OCI-LY3 (cell line): ENCODE results near the gene ITPR1.

Experiments used
- CTCF ChIP-seq: fragments of 200-600, 300-600 bp; sonication (generic); IDR thresholded peaks from 2 replicates; pipeline ENCODE4 v1.5.1; 2014; ENCODE audit warnings: antibody characterized with exemption, low read length, low read depth
- EZH2phosphoT487 ChIP-seq: fragments of 200-600 bp; shearing (Covaris generic); IDR thresholded peaks from 2 replicates; pipeline ENCODE4 v1.6.1; 2018; ENCODE audit warnings: antibody characterized with exemption, mixed run types, low read depth

GRCh38 chr3:4604693-4605092 lies 111.5 kb downstream of the ITPR1 start:
- TF ChIP-seq CTCF (no peak), EZH2phosphoT487 (no peak)
